T-helper 22 cell (primary cell): ENCODE data around the gene SPATA19.

Experiments
- DNase-seq: peaks from one replicate; pipeline ENCODE4 v3.0.0-alpha.2; 2020; ENCODE audit warnings: low read depth

The SPATA19 gene

GRCh38 chr11:133817449-133817848 is 27.9 kb downstream of the SPATA19 start:
- no peak for DNase-seq

DNA sequence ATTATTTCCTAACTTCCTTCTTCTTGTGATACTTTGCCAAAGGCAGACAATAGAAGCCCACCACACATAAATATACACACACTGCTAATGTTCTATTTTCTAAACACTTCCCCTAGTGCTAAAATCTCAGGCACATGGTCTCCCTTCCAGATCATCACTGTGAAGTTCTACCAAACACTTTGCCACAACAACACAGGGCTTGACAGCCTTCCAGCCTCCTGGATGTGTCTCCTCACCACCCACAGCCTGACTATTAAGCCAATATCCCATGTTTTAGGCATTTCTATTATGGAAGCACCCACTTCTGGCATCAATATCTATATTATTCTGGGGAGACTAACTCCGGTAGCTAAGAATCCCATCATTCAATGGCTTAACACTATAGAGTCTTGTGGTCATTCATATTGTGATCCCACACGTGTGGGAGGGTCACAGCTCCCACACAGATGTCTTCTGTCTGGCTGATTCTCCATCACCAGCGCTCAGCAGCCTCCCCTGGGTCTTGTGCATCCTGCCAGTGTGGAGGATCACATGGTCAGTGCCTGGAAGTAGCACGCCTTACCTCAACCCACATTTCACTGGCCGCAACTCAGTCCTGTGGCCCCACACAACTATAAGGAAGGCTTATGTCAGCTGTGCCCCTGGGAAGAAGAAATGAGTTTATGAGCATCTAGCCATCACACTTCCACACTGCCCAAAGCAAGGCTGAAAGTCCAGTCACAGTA is 29.0 kb downstream of the SPATA19 start:
- no peak for DNase-seq

GRCh38 chr11:133815636-133816035 is 29.7 kb downstream of the SPATA19 start:
- DNase-seq, result no peak

GRCh38 chr11:133814588-133815100 is 30.7 kb downstream of the SPATA19 start:
- DNase-seq, result no peak

GRCh38 chr11:133811850-133812685 is 33.2 kb downstream of the SPATA19 start:
- DNase-seq, result no peak

- no peak for DNase-seq
These were observed 34.5 kb downstream of the SPATA19 start for GRCh38 chr11:133810766-133811165.

DNA sequence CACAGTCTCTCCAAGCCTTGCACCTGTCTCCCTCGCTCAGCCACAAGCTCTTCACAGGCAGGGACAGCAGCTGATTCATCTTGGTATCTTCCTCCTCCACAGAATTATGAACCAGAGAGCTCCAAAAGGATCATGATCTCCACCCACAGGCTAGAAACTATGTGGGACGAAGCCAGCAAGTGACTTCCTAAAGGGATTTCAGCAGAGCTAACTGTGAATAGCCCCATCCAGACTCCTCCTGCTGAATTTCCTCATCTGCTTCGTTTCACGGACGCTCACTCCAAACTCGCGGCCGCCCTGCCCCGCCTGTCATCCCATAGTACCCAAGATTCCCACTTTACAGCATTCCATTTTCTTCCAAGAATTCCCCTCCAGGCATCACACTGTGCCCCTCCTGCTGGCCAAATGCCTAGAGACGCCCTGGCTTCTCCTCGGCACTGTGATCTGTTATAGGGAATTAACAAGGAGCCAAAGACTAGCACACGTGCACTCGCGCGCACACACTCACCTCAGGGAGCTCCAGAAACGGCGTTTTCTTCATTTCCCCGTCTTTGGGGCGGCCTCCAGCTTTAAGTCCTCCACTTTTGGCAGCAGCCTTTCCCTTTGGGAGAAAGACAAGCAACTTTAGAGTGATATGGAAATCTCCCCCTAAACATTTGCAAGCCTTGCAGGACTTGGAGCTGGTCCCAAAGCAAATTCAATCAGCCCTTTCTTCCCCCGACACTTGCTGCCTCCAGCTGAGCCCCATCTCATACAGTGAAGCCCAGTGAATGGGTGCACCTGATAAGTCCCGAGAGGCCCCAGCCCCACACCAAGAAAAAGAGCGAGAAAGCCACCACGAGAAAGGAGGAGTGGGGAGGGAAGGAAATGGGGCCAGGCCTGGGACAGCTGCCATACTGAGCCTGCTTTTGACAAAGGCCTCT is 35.5 kb downstream of the SPATA19 start:
- DNase-seq, result no peak

DNA sequence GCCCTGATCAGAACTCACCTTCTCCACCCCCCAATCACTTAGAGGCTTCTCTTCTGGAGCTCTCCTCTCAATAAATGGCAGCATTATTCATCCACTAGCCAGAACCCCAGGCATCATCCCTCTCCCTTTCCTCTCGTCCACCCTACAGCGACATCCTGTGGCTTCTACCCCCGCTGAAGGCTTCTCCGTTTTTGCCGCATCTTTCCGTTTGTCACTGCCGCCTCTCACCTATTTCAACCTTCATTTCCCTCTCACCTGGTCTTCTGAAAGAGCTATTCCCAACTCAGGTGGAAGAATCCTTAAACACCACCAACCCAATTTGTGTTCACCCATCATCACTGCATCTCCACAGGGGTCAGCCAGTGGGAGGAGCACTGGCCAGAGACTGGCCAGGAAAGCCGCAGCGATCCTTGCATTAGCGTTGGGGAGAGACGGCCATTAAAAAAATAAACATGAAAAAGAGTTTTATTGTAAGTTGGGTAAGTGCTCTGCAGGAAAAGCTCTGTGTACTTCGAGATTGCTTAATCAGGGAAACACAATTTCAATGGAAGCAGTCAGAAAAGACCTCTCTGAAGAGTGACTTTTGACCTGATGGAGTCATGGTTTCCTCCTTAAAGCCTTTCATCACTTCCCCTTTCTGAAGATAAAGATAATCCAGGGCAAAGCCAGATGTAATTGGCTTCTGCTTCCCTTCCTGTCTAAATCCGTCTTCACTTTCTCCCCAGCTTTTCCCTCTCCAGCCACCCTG is 36.7 kb downstream of the SPATA19 start:
- no peak for DNase-seq

- DNase-seq, result no peak
These were observed 42.3 kb downstream of the SPATA19 start for GRCh38 chr11:133803026-133803425.

GRCh38 chr11:133801356-133801755 is 44.0 kb downstream of the SPATA19 start:
- DNase-seq, result no peak

DNA sequence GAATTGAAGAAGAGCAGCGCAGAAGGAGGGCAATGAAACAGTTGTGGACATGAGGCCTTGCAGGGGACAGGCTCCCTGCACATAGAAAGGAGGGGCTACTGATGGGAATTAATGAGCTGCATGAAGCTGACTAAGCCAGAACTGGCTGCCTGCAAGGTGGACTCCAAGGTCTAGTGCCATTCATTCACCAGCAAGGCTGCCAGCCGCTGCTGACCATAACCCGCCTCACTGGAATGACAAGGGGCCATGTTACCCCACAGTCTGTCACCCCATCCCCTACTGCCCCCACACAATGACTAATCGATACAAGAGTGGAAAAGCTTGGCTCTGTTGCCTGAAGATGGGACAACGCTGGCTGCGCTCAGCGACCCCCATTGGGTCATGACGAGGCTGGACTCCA is 44.6 kb downstream of the SPATA19 start:
- DNase-seq, result no peak

DNA sequence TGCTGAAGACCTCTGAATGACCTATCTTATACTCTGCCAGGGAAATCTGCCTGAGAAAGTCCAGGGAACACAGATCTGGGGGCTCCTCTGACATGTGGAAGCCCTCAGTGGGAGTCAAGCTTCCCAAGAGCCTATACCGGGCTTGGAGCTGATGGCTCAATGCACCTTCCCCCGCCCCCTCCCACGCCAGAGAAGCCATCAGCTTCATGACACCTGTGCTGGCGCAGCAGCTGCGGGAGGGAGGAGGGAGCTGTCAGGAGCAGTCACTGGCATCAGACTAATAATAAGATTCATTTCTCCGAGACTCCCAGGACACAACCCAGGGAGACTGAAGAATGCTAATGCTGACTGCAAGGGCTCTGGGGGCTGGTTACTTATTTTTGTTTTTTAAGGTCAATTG is 47.8 kb downstream of the SPATA19 start:
- no peak for DNase-seq

GRCh38 chr11:133796043-133796795 is 49.1 kb downstream of the SPATA19 start:
- DNase-seq, result no peak

GRCh38 chr11:133795088-133795487 is 50.2 kb downstream of the SPATA19 start:
- no peak for DNase-seq

DNA sequence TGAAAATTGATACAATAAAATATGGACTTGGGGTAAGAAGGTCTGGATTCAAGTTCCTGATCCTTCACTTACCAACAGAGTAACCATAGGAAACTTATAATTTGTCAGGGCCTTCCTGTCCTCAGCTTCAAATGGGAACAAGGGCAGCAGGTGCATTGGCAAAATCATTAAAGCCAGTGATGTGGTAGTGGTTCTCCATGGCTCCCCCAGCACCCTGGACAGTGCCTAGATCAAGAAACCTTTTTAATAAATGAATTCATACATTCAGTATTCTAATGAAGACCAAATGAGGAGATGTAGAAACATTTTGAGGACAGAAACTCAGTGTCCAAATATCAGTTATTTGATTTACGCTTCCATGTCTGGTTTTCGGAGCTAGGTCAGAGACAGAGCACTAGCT is 51.1 kb downstream of the SPATA19 start:
- no peak for DNase-seq

GRCh38 chr11:133793271-133794035 is 51.9 kb downstream of the SPATA19 start:
- no peak for DNase-seq

GRCh38 chr11:133790995-133791394 is 54.3 kb downstream of the SPATA19 start:
- DNase-seq, result no peak
